Trophoblast cell (in vitro differentiated cells and primary cell): Measurements from ENCODE around the gene CUBN.

Source experiments
- DNase-seq, 2 donors: peaks; one replicate each; pipeline ENCODE4 v3.0.0-alpha.2; 2016
- H2AFZ ChIP-seq: 2 replicates; pipeline ENCODE4 v1.6.1; 2013; ENCODE audit warnings: low read length, moderate library complexity, mild to moderate bottlenecking; ENCODE audit not compliant: insufficient read depth, poor library complexity
- H2AK5ac ChIP-seq: 2 replicates; pipeline ENCODE4 v1.6.1; 2013; ENCODE audit warnings: mild to moderate bottlenecking, low read length
- H2BK120ac ChIP-seq: 2 replicates; pipeline ENCODE4 v1.6.1; 2013; ENCODE audit warnings: low read length, mild to moderate bottlenecking, moderate library complexity; ENCODE audit not compliant: insufficient read depth, poor library complexity
- H2BK12ac ChIP-seq: 2 replicates; pipeline ENCODE4 v1.6.1; 2013; ENCODE audit warnings: mild to moderate bottlenecking, low read length, moderate library complexity
- H2BK5ac ChIP-seq: 2 replicates; pipeline ENCODE4 v1.6.1; 2013; ENCODE audit warnings: low read length, low read depth, moderate library complexity, mild to moderate bottlenecking; ENCODE audit not compliant: poor library complexity
- H3K14ac ChIP-seq: 2 replicates; pipeline ENCODE4 v1.6.1; 2013; ENCODE audit warnings: mild to moderate bottlenecking, low read length
- H3K18ac ChIP-seq: 2 replicates; pipeline ENCODE4 v1.6.1; 2013; ENCODE audit warnings: mild to moderate bottlenecking, low read length
- H3K23ac ChIP-seq: 2 replicates; pipeline ENCODE4 v1.6.1; 2013; ENCODE audit warnings: low read length
- H3K27ac ChIP-seq: 2 replicates; pipeline ENCODE4 v1.5.1; 2013; ENCODE audit warnings: low read depth, mild to moderate bottlenecking, inconsistent platforms, low read length, moderate library complexity
- H3K27me3 ChIP-seq: 2 replicates; pipeline ENCODE4 v1.6.1; 2013; ENCODE audit warnings: inconsistent platforms, mild to moderate bottlenecking, low read length, moderate library complexity; ENCODE audit not compliant: insufficient read depth
- H3K36me3 ChIP-seq, 2 experiments: 1 replicate in 1 of 2; 2 replicates in 1 of 2; pipeline ENCODE4 v1.6.1; 2013; ENCODE audit warnings: low read length in 2 of 2, mild to moderate bottlenecking in 2 of 2, moderate library complexity in 1 of 2; ENCODE audit not compliant: insufficient read depth in 2 of 2, control insufficient read depth in 1 of 2
- H3K4ac ChIP-seq: 2 replicates; pipeline ENCODE4 v1.6.1; 2013; ENCODE audit warnings: low read depth, mild to moderate bottlenecking, low read length, moderate library complexity
- H3K4me1 ChIP-seq, 2 experiments: 1 replicate in 1 of 2; 2 replicates in 1 of 2; pipeline ENCODE4 v1.6.1; 2013; ENCODE audit warnings: low read length in 2 of 2, mild to moderate bottlenecking in 2 of 2, moderate library complexity in 1 of 2; ENCODE audit not compliant: insufficient read depth in 2 of 2, control insufficient read depth in 1 of 2
- H3K4me2 ChIP-seq: 2 replicates; pipeline ENCODE4 v1.6.1; 2013; ENCODE audit warnings: inconsistent platforms, mild to moderate bottlenecking, low read length, moderate library complexity
- H3K4me3 ChIP-seq: 2 replicates; pipeline ENCODE4 v1.5.1; 2013; ENCODE audit warnings: mild to moderate bottlenecking, low read depth, low read length, inconsistent platforms
- H3K79me1 ChIP-seq: one replicate; pipeline ENCODE4 v1.6.1; 2013; ENCODE audit warnings: low read length
- H3K79me2 ChIP-seq: 2 replicates; pipeline ENCODE4 v1.6.1; 2013; ENCODE audit warnings: low read length, mild to moderate bottlenecking; ENCODE audit not compliant: control insufficient read depth, insufficient read depth, poor library complexity
- H3K9ac ChIP-seq: 2 replicates; pipeline ENCODE4 v1.6.1; 2013; ENCODE audit warnings: mild to moderate bottlenecking, low read length
- H3K9me3 ChIP-seq: 2 replicates; pipeline ENCODE4 v1.6.1; 2013; ENCODE audit warnings: low read depth, mild to moderate bottlenecking, control low read depth, inconsistent platforms, low read length; ENCODE audit not compliant: insufficient read depth
- H4K12ac ChIP-seq: 2 replicates; pipeline ENCODE4 v1.6.1; 2013; ENCODE audit warnings: low read depth, mild to moderate bottlenecking, low read length, moderate library complexity
- H4K8ac ChIP-seq: 2 replicates; pipeline ENCODE4 v1.6.1; 2013; ENCODE audit warnings: low read depth, mild to moderate bottlenecking, low read length, moderate library complexity
- H4K91ac ChIP-seq: one replicate; pipeline ENCODE4 v1.6.1; 2013; ENCODE audit warnings: low read depth, mild to moderate bottlenecking, low read length, moderate library complexity
- WGBS: extraction: QIAGEN DNeasy Blood & Tissue Kit; methylation state at CpG from one replicate; pipeline ENCODE4 v1.1.7; 2013; ENCODE audit warnings: missing lambda C conversion rate; ENCODE audit not compliant: insufficient read length, insufficient coverage; ENCODE audit errors: extremely low coverage; 5-methylcytosine and 5-hydroxymethylcytosine counted together

The CUBN gene

DNA sequence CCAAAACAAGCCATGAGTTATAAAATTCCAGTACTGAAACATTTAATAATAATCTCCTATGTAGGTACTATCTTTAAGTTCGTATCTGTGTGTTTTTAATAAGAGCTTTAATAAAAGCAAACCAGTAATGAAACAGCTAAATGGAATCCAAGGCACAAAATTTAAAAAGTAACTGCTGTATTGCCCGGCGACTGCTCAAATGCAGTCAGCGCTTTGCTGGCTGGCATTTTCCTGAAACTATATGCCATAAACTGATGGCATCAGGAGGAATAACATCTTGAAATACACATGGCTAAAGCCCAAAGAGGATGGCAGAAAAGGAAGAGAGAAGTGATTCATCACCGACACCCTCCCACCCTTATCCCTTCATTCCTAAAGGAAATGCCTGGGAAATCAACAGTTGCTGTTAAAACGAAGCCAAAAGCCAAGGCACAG lies 133.1 kb downstream of the CUBN start:
- no peak overlapping the region for H2BK12ac ChIP-seq
- no peak overlapping the region for H4K8ac ChIP-seq
- H2BK120ac ChIP-seq, result no peak overlapping the region
- no peak overlapping the region for H3K4ac ChIP-seq
- H3K9ac ChIP-seq, result no peak overlapping the region
- no peak for DNase-seq
- no peak overlapping the region for H2AFZ ChIP-seq
- no peak overlapping the region for H3K14ac ChIP-seq
- peaks cover 1% of the 10 kb centered on the region for H3K9me3 ChIP-seq
- H3K79me2 ChIP-seq, result no peaks in the 10 kb centered on the region
- H4K12ac ChIP-seq, result no peak overlapping the region
- H2BK5ac ChIP-seq, result no peak overlapping the region
- no peak overlapping the region for H3K18ac ChIP-seq
- WGBS, result no CpG with 5 or more reads among the region's 6 CpGs
- H3K27me3 ChIP-seq, result no peaks in the 10 kb centered on the region
- peaks cover 2 to 3% of the 10 kb centered on the region in 2 experiments for H3K4me1 ChIP-seq
- no peak overlapping the region for H4K91ac ChIP-seq
- H3K79me1 ChIP-seq, result no peaks in the 10 kb centered on the region
- no peak overlapping the region for H3K4me3 ChIP-seq
- no peak overlapping the region for H2AK5ac ChIP-seq
- H3K4me2 ChIP-seq, result no peak overlapping the region
- H3K27ac ChIP-seq, result no peak overlapping the region
- H3K36me3 ChIP-seq, result no peaks in the 10 kb centered on the region
- H3K23ac ChIP-seq, result no peak overlapping the region

DNA sequence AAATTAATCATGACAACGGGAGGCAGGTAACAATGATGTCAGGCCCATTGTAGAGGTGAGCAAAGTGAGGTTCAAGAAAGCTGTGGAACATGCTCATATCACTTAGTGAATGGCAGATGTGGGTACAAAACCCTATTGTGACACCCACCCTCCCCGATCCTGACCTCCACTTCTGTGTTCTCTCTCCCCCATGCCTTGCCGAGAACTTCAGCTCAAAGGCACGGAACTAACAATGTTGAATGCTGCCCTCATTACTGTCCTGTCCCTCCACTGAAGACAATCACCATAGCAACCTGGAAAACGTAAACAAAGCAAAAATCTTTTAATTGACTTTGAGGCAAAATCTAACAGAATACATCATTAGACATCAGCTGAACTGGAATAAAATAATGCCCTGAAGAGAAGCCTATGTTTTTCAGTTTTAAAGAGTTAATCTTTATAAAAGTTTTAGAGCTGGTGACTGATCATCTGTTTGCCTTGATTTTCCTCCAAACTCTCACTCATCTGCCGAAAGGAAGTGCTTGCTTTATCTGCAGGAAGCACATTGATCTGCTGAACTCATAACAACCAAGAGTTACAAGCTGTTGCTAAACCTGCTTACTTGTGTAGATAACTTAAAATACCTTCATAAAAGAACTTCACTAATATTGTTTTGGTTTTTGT lies 133.6 kb downstream of the CUBN start:
- Histone ChIP-seq H3K14ac (no peak overlapping the region), H4K91ac (no peak overlapping the region), H4K8ac (no peak overlapping the region), H4K12ac (no peak overlapping the region), H2BK12ac (no peak overlapping the region), H3K27ac (no peak overlapping the region), H2BK5ac (no peak overlapping the region), H3K79me1 (no peaks in the 10 kb centered on the region), H3K9me3 (no peaks in the 10 kb centered on the region), H3K4me1 (peaks cover 2 to 3% of the 10 kb centered on the region in 2 experiments), H3K9ac (no peak overlapping the region), H2BK120ac (no peak overlapping the region), H3K36me3 (no peaks in the 10 kb centered on the region), H3K4me2 (no peak overlapping the region), H3K4me3 (no peak overlapping the region), H3K79me2 (no peaks in the 10 kb centered on the region), H3K4ac (no peak overlapping the region), H3K18ac (no peak overlapping the region), H2AFZ (no peak overlapping the region), H2AK5ac (no peak overlapping the region), H3K27me3 (no peaks in the 10 kb centered on the region), H3K23ac (no peak overlapping the region)
- DNase-seq, result peak in 1 of 2 donors; percentile 20
- WGBS, result no CpG with 5 or more reads among the region's 6 CpGs

DNA sequence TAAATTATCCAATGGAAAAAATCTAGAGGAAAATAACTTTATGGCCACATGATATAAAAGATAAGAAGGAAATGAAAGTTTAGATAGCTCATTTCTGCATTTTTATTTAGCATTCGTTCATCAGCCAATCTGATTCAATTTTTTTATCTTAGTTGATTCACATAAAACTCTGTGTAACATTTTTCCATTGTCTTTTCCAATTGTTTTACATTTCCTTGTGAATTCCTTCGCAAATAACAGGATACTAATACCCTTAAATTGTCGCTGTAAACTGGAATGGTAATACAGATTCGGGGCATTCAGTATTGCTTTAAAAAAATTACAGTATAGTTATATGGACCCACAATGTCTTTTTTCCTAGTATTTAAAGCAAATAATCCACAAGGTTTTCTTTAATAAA lies 136.4 kb downstream of the CUBN start:
- H4K91ac ChIP-seq, result no peak overlapping the region
- no peak overlapping the region for H4K8ac ChIP-seq
- no peak overlapping the region for H3K27ac ChIP-seq
- no peaks in the 10 kb centered on the region for H3K79me2 ChIP-seq
- no peak overlapping the region for H3K14ac ChIP-seq
- no peak overlapping the region for H2BK5ac ChIP-seq
- no peak for DNase-seq
- no peak overlapping the region for H3K4me3 ChIP-seq
- no peaks in the 10 kb centered on the region for H3K9me3 ChIP-seq
- peaks cover 2 to 3% of the 10 kb centered on the region in 2 experiments for H3K4me1 ChIP-seq
- no peak overlapping the region for H3K9ac ChIP-seq
- H4K12ac ChIP-seq, result no peak overlapping the region
- WGBS, result no CpG with 5 or more reads among the region's 4 CpGs
- H3K4ac ChIP-seq, result no peak overlapping the region
- no peak overlapping the region for H3K18ac ChIP-seq
- H3K23ac ChIP-seq, result no peak overlapping the region
- no peak overlapping the region for H2AFZ ChIP-seq
- H2BK120ac ChIP-seq, result no peak overlapping the region
- H3K27me3 ChIP-seq, result no peaks in the 10 kb centered on the region
- H2AK5ac ChIP-seq, result no peak overlapping the region
- H3K4me2 ChIP-seq, result no peak overlapping the region
- no peaks in the 10 kb centered on the region for H3K79me1 ChIP-seq
- H3K36me3 ChIP-seq, result no peaks in the 10 kb centered on the region
- no peak overlapping the region for H2BK12ac ChIP-seq

DNA sequence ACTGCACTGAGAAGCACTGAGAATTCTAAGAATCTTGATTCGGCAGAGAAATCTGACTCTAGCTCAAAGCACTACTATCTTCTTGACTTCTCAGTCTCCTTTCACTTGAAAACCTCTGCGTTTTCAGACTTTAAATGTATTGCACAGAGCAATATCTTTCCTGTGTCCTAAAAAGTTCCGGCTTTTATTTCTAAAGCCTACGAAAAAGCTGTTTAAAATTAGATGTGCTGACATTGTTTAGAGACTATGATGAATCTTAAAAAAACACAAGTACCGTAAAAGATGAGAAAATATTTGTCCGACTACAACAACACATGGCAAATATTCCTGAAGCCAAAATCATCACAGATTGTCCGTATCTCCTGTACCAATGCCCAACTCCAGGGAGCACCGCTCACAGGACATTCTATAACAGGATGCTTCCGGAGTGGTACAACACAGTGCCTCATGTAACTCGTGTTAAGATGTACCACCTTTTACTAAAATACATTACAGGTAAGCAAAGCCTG lies 136.9 kb downstream of the CUBN start:
- Histone ChIP-seq H2BK5ac (no peak overlapping the region), H4K12ac (no peak overlapping the region), H3K14ac (no peak overlapping the region), H3K4ac (no peak overlapping the region), H3K18ac (no peak overlapping the region), H2AFZ (no peak overlapping the region), H3K27ac (no peak overlapping the region), H3K79me2 (no peaks in the 10 kb centered on the region), H3K4me3 (no peak overlapping the region), H4K91ac (no peak overlapping the region), H3K4me2 (no peak overlapping the region), H3K79me1 (no peaks in the 10 kb centered on the region), H3K36me3 (no peaks in the 10 kb centered on the region), H2BK12ac (no peak overlapping the region), H3K9ac (no peak overlapping the region), H3K9me3 (no peaks in the 10 kb centered on the region), H3K4me1 (peaks cover 2 to 3% of the 10 kb centered on the region in 2 experiments), H3K23ac (no peak overlapping the region), H2BK120ac (no peak overlapping the region), H3K27me3 (no peaks in the 10 kb centered on the region), H2AK5ac (no peak overlapping the region), H4K8ac (no peak overlapping the region)
- DNase-seq, result no peak
- WGBS, result no CpG with 5 or more reads among the region's 10 CpGs
